Spinal cord (tissue), 10 donors: ENCODE measurements around the gene MAGI3. TPM values are rescaled to one million over a fixed set of nuclear protein-coding genes. Genes with fewer than 3 reads are reported as not detected.
"Not testable (repeated sequence)": the region's sequence is repeated elsewhere in the genome, so short reads cannot be mapped to it uniquely, and the experiment has no call there.

Source experiments
- DNase-seq, 6 donors: peaks; one replicate each; pipeline versions ENCODE4 v3.0.0 to v3.0.0-alpha.2; 2013 to 2015; ENCODE audit warnings: low spot score in 6 of 6, low read depth in 4 of 6
- H3K27ac ChIP-seq: one replicate; pipeline ENCODE4 v1.5.1; 2013; ENCODE audit warnings: low read depth, low read length, control low read depth
- H3K27me3 ChIP-seq: one replicate; pipeline ENCODE4 v1.6.1; 2013; ENCODE audit warnings: low read length; ENCODE audit not compliant: control insufficient read depth, insufficient read depth
- H3K36me3 ChIP-seq: one replicate; pipeline ENCODE4 v1.6.1; 2013; ENCODE audit warnings: low read length; ENCODE audit not compliant: control insufficient read depth, insufficient read depth
- H3K4me1 ChIP-seq: one replicate; pipeline ENCODE4 v1.6.1; 2013; ENCODE audit warnings: low read length; ENCODE audit not compliant: control insufficient read depth, insufficient read depth
- H3K4me3 ChIP-seq: one replicate; pipeline ENCODE4 v1.5.1; 2013; ENCODE audit warnings: low read depth, low read length, control low read depth
- H3K9me3 ChIP-seq: one replicate; pipeline ENCODE4 v1.6.1; 2013; ENCODE audit warnings: low read length; ENCODE audit not compliant: control insufficient read depth, insufficient read depth
- WGBS: methylation state at CpG from one replicate; pipeline ENCODE4 v1.1.5; 2013; ENCODE audit warnings: missing lambda C conversion rate; ENCODE audit not compliant: insufficient coverage; 5-methylcytosine and 5-hydroxymethylcytosine counted together
- polyA plus RNA-seq, 2 donors: library from polyadenylated mRNA; unstranded; fragments of 120-200 nt; gene quantifications; one replicate each; pipeline ENCODE4 v1.2.1, GENCODE V29; 2013; ENCODE audit not compliant: insufficient read length in 2 of 2
- total RNA-seq, 2 donors: library from RNA; depleted of rRNA in 1 of 2; stranded (reverse); fragments of 120-200 nt in 1 of 2; fragments of >200 nt in 1 of 2; gene quantifications; one replicate each; pipeline versions ENCODE4 v1.2.3 to v1.2.4, GENCODE V29; 2013 to 2014
- donor health status: healthy.

The MAGI3 gene
- total and polyA plus RNA-seq, 4 donors, result 24.2 to 46.0 (median 29.5) TPM

GRCh38 chr1:113579256-113580018 lies 189.1 kb downstream of the MAGI3 start:
- Histone ChIP-seq H3K27ac (no peak overlapping the region), H3K27me3 (no peaks in the 10 kb centered on the region), H3K9me3 (no peaks in the 10 kb centered on the region), H3K4me3 (no peak overlapping the region), H3K4me1 (no peaks in the 10 kb centered on the region), H3K36me3 (no peaks in the 10 kb centered on the region)
- no peak for DNase-seq
- 80% methylated on average over 1 of the region's 2 CpGs for WGBS

GRCh38 chr1:113581323-113581722 lies 191.0 kb downstream of the MAGI3 start:
- Histone ChIP-seq H3K9me3 (no peaks in the 10 kb centered on the region), H3K27me3 (no peaks in the 10 kb centered on the region), H3K4me1 (no peaks in the 10 kb centered on the region), H3K4me3 (no peak overlapping the region), H3K27ac (no peak overlapping the region), H3K36me3 (no peaks in the 10 kb centered on the region)
- WGBS, result no CpG with 5 or more reads among the region's 1 CpG
- no peak for DNase-seq

- Histone ChIP-seq H3K27me3 (no peaks in the 10 kb centered on the region), H3K9me3 (no peaks in the 10 kb centered on the region), H3K4me3 (no peak overlapping the region), H3K27ac (no peak overlapping the region), H3K4me1 (no peaks in the 10 kb centered on the region), H3K36me3 (no peaks in the 10 kb centered on the region)
- peak in 1 of 6 donors; percentile 8 for DNase-seq
- WGBS, result no CpG with 5 or more reads among the region's 1 CpG
Measured at GRCh38 chr1:113582084-113582483, 191.8 kb downstream of the MAGI3 start.

GRCh38 chr1:113587475-113587874 lies 197.2 kb downstream of the MAGI3 start:
- no peak for DNase-seq
- Histone ChIP-seq H3K27ac (no peak overlapping the region), H3K4me1 (no peaks in the 10 kb centered on the region), H3K36me3 (no peaks in the 10 kb centered on the region), H3K27me3 (no peaks in the 10 kb centered on the region), H3K4me3 (no peak overlapping the region), H3K9me3 (no peaks in the 10 kb centered on the region)
- WGBS, result 100% methylated on average over 2 of the region's 5 CpGs

GRCh38 chr1:113592230-113592629 lies 201.9 kb downstream of the MAGI3 start:
- no CpG with 5 or more reads among the region's 1 CpG for WGBS
- no peak for DNase-seq
- H3K4me1 ChIP-seq, result no peaks in the 10 kb centered on the region

GRCh38 chr1:113593550-113594297 lies 203.4 kb downstream of the MAGI3 start:
- no CpG with 5 or more reads among the region's 4 CpGs for WGBS
- H3K9me3 ChIP-seq, result peaks cover 8% of the 10 kb centered on the region
- H3K4me3 ChIP-seq, result no peak overlapping the region
- DNase-seq, result no peak
- H3K4me1 ChIP-seq, result no peaks in the 10 kb centered on the region
- H3K27ac ChIP-seq, result no peak overlapping the region
- H3K36me3 ChIP-seq, result peaks cover 9% of the 10 kb centered on the region
- no peaks in the 10 kb centered on the region for H3K27me3 ChIP-seq

More at GRCh38 chr1:113592230-113592629, 201.9 kb downstream of the MAGI3 start:
- Histone ChIP-seq H3K27ac (no peak overlapping the region), H3K27me3 (no peaks in the 10 kb centered on the region), H3K36me3 (peaks cover 3% of the 10 kb centered on the region), H3K4me3 (no peak overlapping the region), H3K9me3 (peaks cover 2% of the 10 kb centered on the region)

GRCh38 chr1:113604466-113604865 lies 214.2 kb downstream of the MAGI3 start:
- not testable (repeated sequence) for H3K4me1 ChIP-seq, H3K9me3 ChIP-seq, H3K4me3 ChIP-seq, H3K36me3 ChIP-seq, H3K27ac ChIP-seq, H3K27me3 ChIP-seq, DNase-seq
- 100% methylated on average over 1 of the region's 5 CpGs for WGBS

- no peaks in the 10 kb centered on the region for H3K4me1 ChIP-seq
- H3K36me3 ChIP-seq, result no peaks in the 10 kb centered on the region
- no peak overlapping the region for H3K4me3 ChIP-seq
- no peak overlapping the region for H3K27ac ChIP-seq
- H3K27me3 ChIP-seq, result no peaks in the 10 kb centered on the region
- H3K9me3 ChIP-seq, result no peaks in the 10 kb centered on the region
- DNase-seq, result no peak
Measured at GRCh38 chr1:113605146-113605545, 214.8 kb downstream of the MAGI3 start.

GRCh38 chr1:113608399-113608798 lies 218.1 kb downstream of the MAGI3 start:
- no peaks in the 10 kb centered on the region for H3K9me3 ChIP-seq
- no peaks in the 10 kb centered on the region for H3K27me3 ChIP-seq
- H3K27ac ChIP-seq, result peak overlapping the region; percentile 25
- peaks cover 4% of the 10 kb centered on the region for H3K36me3 ChIP-seq
- H3K4me1 ChIP-seq, result no peaks in the 10 kb centered on the region
- DNase-seq, result peak in 1 of 6 donors; percentile 29
- H3K4me3 ChIP-seq, result no peak overlapping the region
- 17% methylated on average over 1 of the region's 3 CpGs for WGBS

- Histone ChIP-seq H3K27me3 (no peaks in the 10 kb centered on the region), H3K36me3 (peaks cover 4% of the 10 kb centered on the region), H3K4me1 (no peaks in the 10 kb centered on the region), H3K27ac (no peak overlapping the region), H3K4me3 (no peak overlapping the region), H3K9me3 (no peaks in the 10 kb centered on the region)
- DNase-seq, result no peak
- whole genome bisulfite sequencing, result 96% methylated on average over 5 of the region's 5 CpGs
Measured at GRCh38 chr1:113610372-113610771, 220.1 kb downstream of the MAGI3 start.
